GM19438 (cell line): Measurements from ENCODE around the gene LTV1.
A peak's percentile ranks its signal among the peaks of the same experiment; 100 is the strongest.

ENCODE experiments used
- ATAC-seq: cut with Tn5 transposase; IDR thresholded peaks from one replicate; pipeline ENCODE4 v1.9.1; 2021; ENCODE audit warnings: low read depth; ENCODE audit not compliant: unreplicated experiment

The LTV1 gene

GRCh38 chr6:143882401-143882930, 39.3 kb downstream of the LTV1 start:
- ATAC-seq: no peak

- no peak for ATAC-seq
Measured at GRCh38 chr6:143884216-143884900, 41.2 kb downstream of the LTV1 start.

- ATAC-seq: no peak
Measured at GRCh38 chr6:143885116-143885515, 42.0 kb downstream of the LTV1 start.

- no peak for ATAC-seq
Measured at GRCh38 chr6:143894655-143895054, 51.5 kb downstream of the LTV1 start.

- no peak for ATAC-seq
Measured at GRCh38 chr6:143896126-143896860, 53.2 kb downstream of the LTV1 start.

GRCh38 chr6:143900358-143900757, 57.2 kb downstream of the LTV1 start:
- ATAC-seq: no peak

- ATAC-seq: peak; percentile 91
Measured at GRCh38 chr6:143901885-143902750, 59.0 kb downstream of the LTV1 start.

GRCh38 chr6:143902827-143903226, 59.7 kb downstream of the LTV1 start:
- no peak for ATAC-seq

- no peak for ATAC-seq
Measured at GRCh38 chr6:143911028-143911427, 67.9 kb downstream of the LTV1 start.

- no peak for ATAC-seq
Measured at GRCh38 chr6:143912671-143913070, 69.5 kb downstream of the LTV1 start.
